T-helper 1 cell treated with Interleukin-12 subunit alpha and Interleukin-12 subunit beta and Interleukin-4 antibody, amounts not matched to agents 30 μg/mL and 1 μg/mL, for 36 hours (primary cell): ENCODE results near the gene SARDH.

Experiments used
- H3K27ac Mint-ChIP-seq: one replicate; pipeline ENCODE4 v1.8.0; 2021; ENCODE audit warnings: mild to moderate bottlenecking, mixed read lengths
- H3K27me3 Mint-ChIP-seq: one replicate; pipeline ENCODE4 v1.8.0; 2021; ENCODE audit warnings: low read depth, mixed read lengths
- H3K36me3 Mint-ChIP-seq: one replicate; pipeline ENCODE4 v1.8.0; 2021; ENCODE audit warnings: low read depth, mixed read lengths
- H3K4me1 Mint-ChIP-seq: one replicate; pipeline ENCODE4 v1.8.0; 2021; ENCODE audit warnings: low read depth, mixed read lengths
- H3K4me3 Mint-ChIP-seq: one replicate; pipeline ENCODE4 v1.8.0; 2021; ENCODE audit warnings: mild to moderate bottlenecking, moderate library complexity, mixed read lengths
- H3K9me3 Mint-ChIP-seq: one replicate; pipeline ENCODE4 v1.8.0; 2021; ENCODE audit warnings: mixed read lengths

Gene SARDH

DNA sequence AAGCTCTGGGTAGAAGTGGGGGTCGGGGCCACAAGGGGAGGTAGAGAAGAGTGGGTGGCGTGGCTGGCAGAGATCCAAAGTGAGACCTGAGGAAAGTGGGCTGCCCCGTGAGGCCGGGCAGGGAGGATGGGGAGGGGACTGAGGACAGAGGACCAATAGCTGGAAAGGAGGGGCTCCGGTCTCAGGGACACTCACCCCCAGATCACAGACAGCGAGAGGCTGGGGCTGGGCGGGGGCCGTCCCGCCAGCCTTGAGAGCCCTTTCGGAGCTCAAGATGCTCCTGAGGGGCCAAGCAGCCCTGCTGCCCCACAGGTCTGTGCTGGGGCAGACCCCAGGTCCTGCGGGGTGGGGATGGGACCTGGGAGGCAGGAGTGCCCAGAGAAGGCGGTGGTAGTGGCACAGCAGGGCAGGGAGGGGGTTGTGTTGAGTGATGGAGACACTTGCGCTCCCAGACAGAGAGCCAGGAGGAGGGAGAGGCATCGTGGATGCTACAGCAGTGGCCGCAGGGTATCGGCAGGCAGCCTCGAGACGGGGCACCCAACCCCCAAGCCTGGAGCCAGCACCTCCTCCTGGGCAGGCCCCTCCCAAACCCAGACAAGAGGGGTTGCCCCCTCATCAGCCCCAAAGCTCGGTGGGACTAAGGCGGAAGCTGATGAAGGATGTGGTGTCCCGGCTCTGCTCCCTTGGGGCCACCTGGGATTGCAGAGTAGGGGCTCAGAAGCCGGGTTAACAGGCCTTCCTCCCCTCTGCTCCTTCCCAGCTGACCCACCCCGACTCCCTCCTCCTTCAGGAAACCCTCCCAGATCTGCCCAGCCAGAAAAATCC is 3.4 kb downstream of the SARDH start:
- Mint-ChIP-seq H3K27ac (no peak overlapping the region), H3K4me1 (no peaks in the 10 kb centered on the region), H3K27me3 (no peaks in the 10 kb centered on the region), H3K36me3 (no peaks in the 10 kb centered on the region), H3K4me3 (no peak overlapping the region), H3K9me3 (no peaks in the 10 kb centered on the region)

DNA sequence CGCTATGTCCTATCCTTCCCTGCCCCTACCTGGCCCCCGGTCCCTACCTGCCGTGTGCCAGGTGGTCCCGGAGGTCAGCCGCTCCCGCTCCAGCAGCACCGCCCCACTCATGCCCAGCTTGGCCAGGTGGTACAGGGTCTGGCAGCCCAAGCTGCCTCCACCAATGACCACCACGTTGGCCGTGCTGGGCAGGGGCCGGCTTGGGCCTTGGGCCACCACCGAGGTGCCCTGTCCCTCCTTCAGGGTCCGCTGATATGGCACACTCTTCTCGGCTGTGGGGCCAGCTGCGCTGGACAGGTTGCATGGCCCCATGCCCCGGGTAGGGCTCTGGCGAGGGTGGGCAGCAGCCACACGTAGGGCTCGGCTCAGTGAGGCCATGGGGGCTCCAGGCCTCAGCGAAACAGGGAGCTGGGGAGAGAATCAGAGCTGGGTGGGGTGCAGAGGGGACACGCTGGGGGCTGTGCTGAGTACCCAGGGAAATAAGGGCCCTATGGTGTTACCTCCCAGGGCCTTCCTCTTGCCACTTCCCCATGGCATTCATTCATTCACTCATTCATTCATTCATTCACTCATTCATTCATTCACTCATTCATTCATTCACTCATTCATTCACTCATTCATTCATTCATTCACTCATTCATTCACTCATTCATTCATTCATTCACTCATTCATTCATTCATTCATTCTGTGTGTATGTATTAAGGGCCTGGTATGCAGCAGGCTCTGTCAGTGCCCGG is 4.2 kb downstream of the SARDH start:
- Mint-ChIP-seq H3K4me3 (no peak overlapping the region), H3K27ac (no peak overlapping the region)

DNA sequence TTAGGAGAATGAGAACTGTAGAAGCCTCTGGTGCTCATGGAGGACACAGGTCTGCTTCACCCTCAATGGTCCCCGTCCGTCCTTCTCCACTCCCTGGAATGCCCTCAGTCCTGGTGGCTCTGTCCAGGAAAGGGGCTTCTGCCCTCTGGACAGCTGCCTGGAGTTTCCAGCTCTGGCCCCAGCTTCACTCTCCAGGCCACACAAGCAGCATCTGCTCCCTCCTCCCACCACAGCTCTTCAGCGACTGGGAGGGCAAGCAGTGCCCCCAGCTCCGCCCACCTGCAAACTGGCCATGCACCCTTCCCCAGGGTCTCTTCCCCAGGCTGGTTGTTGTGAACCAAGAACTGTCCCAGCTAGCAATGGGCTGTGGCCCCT is 4.7 kb downstream of the SARDH start:
- no peaks in the 10 kb centered on the region for H3K27me3 Mint-ChIP-seq
- H3K27ac Mint-ChIP-seq, result no peak overlapping the region
- no peaks in the 10 kb centered on the region for H3K4me1 Mint-ChIP-seq
- H3K4me3 Mint-ChIP-seq, result no peak overlapping the region
- no peaks in the 10 kb centered on the region for H3K36me3 Mint-ChIP-seq
- H3K9me3 Mint-ChIP-seq, result no peaks in the 10 kb centered on the region

More for the DNA sequence above, 4.2 kb downstream of the SARDH start:
- Mint-ChIP-seq H3K27me3 (no peaks in the 10 kb centered on the region), H3K36me3 (no peaks in the 10 kb centered on the region), H3K4me1 (no peaks in the 10 kb centered on the region), H3K9me3 (no peaks in the 10 kb centered on the region)

DNA sequence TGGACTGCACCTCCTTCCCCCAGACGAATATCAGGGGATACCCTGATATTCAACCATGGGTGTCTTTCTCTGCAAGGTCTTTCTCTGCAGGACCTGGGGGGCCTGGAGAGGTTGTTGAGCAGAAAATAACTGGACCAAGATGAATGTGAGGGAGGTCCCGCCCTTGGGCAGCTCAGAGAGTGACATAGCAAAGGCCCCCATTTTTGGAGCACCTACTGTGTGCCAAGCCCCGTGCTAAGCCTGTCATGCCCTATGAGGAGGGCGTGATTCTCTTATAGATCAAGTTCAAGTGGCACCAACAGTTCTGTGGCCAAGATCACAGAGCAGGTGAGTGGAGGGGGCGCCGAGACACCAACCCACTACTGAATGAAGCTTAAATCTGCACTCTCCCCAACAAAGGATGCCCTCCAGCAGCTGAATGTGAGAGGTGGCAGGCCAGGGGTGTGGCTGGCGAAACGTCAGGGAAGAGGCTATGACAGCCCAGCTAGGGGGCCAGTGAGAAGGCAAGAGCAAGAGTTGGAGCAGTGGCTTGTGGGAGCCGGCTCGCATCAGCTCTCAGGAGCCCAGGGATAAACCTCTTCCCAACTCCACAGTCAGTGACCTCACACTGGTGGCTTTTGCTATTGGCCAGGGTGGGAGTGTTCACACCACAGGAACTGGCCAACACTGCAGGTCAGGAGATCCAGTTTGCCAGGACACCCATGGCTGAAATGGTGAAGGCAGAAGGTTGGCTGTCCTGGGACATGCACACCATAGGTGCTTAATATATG is 5.3 kb downstream of the SARDH start:
- no peak overlapping the region for H3K4me3 Mint-ChIP-seq
- H3K27me3 Mint-ChIP-seq, result no peaks in the 10 kb centered on the region
- no peak overlapping the region for H3K27ac Mint-ChIP-seq
- no peaks in the 10 kb centered on the region for H3K9me3 Mint-ChIP-seq
- H3K36me3 Mint-ChIP-seq, result no peaks in the 10 kb centered on the region
- no peaks in the 10 kb centered on the region for H3K4me1 Mint-ChIP-seq

DNA sequence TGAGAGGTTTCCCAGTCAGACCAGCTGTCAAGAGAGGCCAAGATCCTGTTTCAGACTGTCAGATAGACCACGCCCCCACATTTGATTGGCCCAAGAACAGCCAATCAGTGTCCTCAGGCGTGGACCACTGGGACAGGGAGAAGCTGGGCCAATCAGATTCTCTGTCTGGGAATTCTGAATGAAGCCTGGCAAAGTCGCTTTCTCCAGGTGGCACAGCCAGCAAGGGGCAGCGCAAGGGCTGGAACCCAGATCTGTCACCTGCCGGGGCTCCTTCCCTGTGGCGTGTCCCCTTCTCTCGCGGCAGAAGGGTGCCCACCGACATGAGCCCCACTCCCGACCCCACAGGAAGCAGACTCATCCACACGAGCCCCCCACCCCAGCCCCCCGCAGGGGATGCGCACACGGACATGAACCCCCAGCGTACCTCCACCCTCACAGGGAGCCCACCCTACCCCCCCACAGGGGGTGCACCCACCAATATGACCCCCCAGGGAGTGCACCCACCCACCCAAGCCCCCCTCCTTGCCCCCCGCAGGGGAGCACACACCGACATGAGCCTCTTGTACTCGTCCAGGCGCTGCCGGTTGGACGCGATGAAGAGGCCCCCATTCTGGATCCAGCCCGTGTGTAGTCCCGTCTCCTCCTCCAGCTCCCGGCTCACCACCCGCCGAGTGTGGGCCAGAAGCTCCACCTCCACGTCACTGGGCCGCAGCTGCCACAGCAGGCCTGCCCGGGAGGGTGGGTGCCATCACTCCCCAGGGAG is 6.1 kb downstream of the SARDH start:
- Mint-ChIP-seq H3K9me3 (no peaks in the 10 kb centered on the region), H3K4me3 (no peak overlapping the region), H3K36me3 (no peaks in the 10 kb centered on the region), H3K4me1 (no peaks in the 10 kb centered on the region), H3K27me3 (no peaks in the 10 kb centered on the region), H3K27ac (no peak overlapping the region)

DNA sequence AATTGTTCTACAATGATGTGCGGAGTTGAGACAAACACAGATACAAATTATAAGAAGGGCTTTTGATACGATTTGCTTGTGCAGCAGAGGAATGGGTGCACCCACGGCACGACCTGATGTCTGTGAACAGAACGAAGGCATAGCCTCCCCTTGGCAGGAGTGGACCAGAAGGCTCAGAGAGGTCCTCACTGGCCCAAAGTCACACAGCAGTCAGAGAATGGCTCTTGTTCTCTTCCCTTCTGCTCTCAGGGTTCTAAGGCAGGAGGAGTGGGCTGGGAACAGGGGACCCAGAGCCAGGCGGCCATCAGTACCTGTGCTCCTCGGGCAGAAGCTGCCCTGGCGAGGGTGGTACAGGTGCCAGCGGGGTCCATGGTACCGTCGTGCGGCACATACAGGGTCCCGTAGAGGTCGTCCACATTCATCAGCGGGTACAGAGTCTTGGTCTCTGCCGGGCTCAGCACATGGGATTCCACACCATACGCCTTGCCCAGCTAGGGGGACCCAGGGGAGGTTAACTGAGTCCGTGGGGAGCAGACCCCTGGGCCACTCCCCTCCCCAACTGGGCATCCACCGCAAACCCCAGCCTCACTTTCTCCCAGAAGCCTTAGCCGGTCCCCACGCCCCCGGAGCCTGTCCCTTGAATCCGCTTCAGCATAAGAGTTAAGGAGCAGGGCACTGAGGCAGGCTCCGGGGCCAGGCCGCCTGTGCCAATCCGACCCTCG is 7.0 kb downstream of the SARDH start:
- Mint-ChIP-seq H3K4me1 (peaks cover 6% of the 10 kb centered on the region), H3K27me3 (no peaks in the 10 kb centered on the region), H3K4me3 (no peak overlapping the region), H3K9me3 (no peaks in the 10 kb centered on the region), H3K27ac (no peak overlapping the region), H3K36me3 (no peaks in the 10 kb centered on the region)

DNA sequence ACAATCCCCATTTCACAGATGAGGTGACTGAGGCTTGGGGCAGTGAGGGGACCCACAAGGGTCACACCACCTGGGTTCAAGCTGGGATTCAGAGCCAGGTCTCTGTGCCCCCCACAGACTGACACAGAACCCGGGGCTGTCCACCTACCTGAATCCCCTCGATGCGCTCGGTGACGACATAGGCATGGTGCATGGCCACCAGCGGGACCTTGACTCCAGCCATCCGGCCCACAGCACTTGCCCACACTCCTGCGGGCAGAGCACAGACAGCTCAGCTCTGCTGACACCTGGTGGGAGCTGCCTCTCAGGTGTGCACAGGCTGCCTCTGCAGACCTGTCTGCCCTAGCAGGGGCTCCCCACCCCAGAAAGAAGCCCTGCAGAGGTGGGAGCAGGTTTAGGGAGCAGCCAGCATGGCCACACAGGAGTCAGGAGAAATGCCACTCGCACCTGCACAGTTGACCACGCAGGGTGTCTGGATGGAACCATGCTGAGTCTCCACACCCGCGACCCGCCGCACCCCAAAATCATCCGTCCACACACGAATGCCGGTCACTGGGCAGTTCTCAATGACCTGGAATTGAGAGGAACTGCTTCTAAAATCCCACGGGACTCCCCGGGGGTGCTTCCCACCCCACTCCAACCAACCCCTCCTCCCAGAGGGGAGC is 8.4 kb downstream of the SARDH start:
- Mint-ChIP-seq H3K9me3 (no peaks in the 10 kb centered on the region), H3K27me3 (no peaks in the 10 kb centered on the region), H3K27ac (no peak overlapping the region), H3K4me3 (no peak overlapping the region), H3K36me3 (no peaks in the 10 kb centered on the region), H3K4me1 (peaks cover 6% of the 10 kb centered on the region)

DNA sequence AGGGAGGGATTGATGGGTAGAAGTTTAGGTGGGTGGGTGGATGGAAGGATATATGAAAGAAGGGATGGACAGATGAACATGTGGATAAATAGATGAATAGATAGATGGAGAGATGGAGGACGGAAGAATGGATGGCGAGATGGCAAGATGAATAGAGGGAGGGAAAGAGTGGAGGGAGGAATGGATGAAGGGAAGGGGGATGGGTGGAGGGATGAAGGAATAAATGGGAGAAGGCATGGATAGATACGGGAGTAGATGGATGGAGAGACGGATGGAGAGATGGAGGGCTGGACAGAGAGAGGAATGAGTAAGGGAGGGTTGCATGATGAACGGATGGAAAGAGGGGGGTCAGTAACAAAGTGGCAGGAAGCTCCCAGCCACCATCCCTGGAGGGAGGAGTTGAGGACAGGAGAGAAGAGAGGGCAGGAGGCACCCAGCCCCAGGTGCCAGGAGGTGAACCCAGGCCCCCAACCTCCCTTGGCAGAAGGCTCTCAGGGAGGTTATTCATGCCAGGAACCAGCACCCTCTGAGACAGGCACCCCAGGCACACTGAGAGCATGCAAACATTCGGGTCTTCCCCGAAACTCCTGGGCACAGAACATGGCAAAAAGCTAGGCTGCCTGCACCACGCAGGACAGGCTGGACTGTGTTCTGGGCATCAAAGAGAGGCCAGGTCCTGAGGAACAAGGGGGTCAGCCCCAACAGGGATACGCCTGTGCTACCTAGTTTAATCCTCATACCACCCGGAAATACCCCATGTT is 9.1 kb downstream of the SARDH start:
- Mint-ChIP-seq H3K4me3 (no peak overlapping the region), H3K27me3 (no peaks in the 10 kb centered on the region), H3K4me1 (peaks cover 6% of the 10 kb centered on the region), H3K27ac (no peak overlapping the region), H3K9me3 (no peaks in the 10 kb centered on the region), H3K36me3 (no peaks in the 10 kb centered on the region)

DNA sequence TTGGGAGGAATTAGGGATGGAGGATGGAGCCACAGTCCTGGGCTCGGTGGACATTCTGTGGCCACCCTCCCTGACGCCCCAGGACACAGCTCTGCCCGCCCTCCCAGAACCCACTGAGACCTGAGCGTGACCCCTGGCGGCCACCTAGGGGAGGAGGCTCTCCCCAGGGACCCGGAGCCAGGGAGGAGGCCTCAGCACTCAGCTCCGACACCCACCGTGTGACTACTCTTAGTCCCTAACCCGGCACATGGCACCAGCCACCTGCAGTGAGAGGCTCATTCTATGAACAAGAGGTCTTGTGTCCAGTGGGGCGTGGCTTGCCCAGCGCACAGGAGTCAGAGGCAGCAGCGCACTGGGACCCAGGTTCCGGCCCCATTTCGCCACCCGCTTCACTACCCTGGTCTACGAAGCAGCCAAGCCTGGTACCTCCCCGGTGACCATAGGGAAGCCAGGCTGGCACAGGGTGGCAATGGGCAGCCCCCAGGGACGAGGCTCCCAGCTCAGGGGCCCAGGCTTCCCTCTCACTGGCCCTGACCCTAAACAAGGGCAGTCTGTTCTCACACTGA is 10.2 kb downstream of the SARDH start:
- H3K27me3 Mint-ChIP-seq, result peaks cover 3% of the 10 kb centered on the region
- no peak overlapping the region for H3K4me3 Mint-ChIP-seq
- no peak overlapping the region for H3K27ac Mint-ChIP-seq
- peaks cover 6% of the 10 kb centered on the region for H3K4me1 Mint-ChIP-seq
- H3K36me3 Mint-ChIP-seq, result no peaks in the 10 kb centered on the region
- no peaks in the 10 kb centered on the region for H3K9me3 Mint-ChIP-seq

DNA sequence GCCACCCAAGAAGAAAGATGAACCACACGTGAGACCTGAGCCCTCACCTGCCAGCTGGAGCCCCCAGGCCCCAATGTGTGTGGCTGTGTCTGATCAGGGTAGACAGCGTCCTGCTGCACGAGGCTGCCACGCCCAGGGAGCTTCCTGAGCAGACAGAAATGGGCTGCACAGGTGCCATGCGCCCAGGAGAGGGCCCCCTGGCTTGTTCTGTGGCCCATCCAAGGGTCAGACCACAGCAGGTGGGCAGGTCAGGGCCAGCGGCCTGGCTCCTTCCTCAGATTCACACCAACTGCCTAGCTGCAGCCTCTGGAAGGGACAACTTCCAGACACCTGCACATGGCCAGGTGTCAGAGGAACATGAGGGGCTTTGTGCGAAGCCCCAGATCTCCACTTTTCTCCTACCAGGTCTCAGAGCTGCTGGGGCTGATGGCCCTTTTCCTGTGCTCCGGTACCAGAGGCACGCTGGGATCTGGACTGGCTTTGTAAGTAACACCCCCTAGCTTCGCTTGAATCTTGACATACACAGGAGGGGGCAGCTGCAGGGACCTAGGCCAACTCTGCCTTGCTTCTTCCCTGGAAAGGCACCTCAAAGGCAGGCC is 10.8 kb downstream of the SARDH start:
- H3K36me3 Mint-ChIP-seq, result no peaks in the 10 kb centered on the region
- H3K4me1 Mint-ChIP-seq, result peaks cover 6% of the 10 kb centered on the region
- H3K9me3 Mint-ChIP-seq, result no peaks in the 10 kb centered on the region
- no peak overlapping the region for H3K27ac Mint-ChIP-seq
- H3K4me3 Mint-ChIP-seq, result no peak overlapping the region
- H3K27me3 Mint-ChIP-seq, result peaks cover 8% of the 10 kb centered on the region

DNA sequence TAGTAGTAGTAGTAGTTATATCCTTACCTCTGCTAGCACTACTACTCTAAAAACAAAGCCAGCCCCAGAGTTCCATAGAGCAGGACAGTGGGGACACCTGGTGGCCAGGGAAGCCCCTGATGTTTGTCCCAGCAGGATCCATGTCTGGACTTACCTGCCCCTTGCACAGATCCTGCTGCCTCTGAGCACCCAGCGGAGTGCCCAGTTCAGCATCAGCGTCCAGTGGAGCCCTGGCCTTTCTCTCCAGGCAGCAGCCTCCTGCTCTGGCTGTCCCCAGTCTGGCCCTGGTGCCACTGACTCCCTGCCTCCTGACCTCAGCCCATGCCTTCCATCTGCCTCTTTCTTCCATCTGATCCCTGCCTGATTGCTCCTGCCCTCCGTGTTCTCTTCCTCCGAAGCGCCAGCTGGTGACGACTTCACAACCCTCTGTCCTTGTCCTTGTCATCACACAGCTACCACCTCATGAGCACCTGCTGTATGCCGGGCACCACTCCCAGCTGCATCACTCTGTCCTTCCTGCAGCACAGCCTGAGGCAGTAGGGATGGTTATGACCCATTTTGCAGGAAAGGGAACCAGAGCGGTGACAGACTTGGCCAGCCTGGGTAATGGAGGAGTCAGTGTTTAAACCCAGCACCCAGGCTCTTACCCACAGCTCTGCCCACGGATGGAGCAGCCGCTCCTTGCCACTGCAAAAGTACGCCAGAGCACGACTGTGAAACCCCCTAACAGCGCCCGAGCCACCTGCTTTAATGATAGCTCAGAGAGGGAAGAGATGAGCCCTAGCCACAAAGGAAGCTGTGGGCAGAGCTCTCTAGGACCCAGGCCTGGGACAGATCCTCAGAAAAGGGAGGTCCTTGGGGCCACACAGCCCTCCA is 11.5 kb downstream of the SARDH start:
- Mint-ChIP-seq H3K27ac (no peak overlapping the region), H3K9me3 (no peaks in the 10 kb centered on the region), H3K4me1 (peaks cover 6% of the 10 kb centered on the region), H3K36me3 (no peaks in the 10 kb centered on the region), H3K4me3 (no peak overlapping the region), H3K27me3 (peaks cover 11% of the 10 kb centered on the region)

DNA sequence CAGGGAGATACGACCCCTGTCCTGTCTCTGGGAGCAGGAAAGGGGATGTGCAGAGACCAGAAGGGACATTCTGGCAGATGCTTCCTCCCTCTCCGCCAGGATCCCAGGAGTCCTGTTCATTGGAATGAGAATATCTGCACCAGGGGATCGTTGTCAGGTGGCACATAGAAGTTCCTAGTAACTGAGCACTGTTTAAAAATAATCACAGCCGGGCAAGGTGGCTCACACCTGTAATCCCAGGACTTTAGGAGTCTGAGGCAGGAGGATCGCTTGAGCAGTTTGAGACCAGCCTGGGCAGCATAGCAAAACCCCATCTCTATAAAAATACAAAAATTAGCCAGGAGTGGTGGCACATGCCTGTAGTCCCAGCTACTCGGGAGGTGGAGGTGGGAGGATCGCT is 12.3 kb downstream of the SARDH start:
- H3K9me3 Mint-ChIP-seq, result no peaks in the 10 kb centered on the region
- H3K36me3 Mint-ChIP-seq, result no peaks in the 10 kb centered on the region
- peaks cover 6% of the 10 kb centered on the region for H3K4me1 Mint-ChIP-seq
- no peak overlapping the region for H3K27ac Mint-ChIP-seq
- H3K27me3 Mint-ChIP-seq, result peaks cover 17% of the 10 kb centered on the region
- no peak overlapping the region for H3K4me3 Mint-ChIP-seq
